Measurements from ENCODE around the gene SEPTIN7. TPM values are rescaled to one million over a fixed set of nuclear protein-coding genes. Genes with fewer than 3 reads are reported as not detected.

SEPTIN7 gene
- total and polyA plus RNA-seq, 2 of the 13 experiments (the other 11 are each of a cell fraction or from before 2014, with no cell fraction given) = 103 to 129 TPM

DNA sequence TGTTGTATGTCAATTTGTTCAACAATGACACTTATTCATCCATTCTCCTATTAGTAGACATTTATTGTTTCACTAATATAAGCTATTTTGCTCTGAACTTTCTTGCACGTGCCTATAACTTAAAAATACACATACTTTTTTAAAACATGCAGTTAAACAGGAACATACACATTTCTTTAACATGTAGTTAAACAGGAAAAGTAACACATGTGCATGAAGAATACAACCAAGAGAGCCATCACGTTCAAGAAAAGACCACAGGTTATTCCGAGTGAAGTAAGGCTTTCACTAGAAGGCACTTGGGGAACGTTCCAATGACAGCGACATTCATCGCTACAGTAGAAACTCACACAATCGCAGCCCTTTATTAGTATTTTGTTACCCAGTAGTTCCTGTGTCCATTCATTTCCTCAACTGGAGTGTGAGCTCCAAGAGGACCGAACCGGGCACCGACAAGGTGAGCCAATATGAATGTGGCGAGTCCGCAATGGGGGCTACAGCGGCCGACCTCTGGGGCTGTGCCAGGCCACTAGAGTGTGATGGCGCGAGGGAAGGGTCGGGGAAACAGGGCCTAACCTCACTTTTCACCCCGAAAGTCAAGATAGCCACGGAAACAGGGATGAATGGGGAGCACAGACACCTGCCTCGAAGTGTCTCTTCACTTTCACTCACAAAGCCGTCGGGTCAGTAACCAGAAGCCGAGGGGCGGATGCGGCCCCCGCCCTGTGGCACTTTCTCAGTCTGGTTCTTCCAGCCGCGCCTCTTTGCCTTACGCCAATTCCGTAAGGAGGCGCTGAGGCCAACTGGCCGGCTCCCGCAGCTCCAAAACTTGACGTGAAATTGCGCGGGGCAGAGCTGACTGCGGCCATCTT, 775 bp upstream of the SEPTIN7 start (continued):
- TF ChIP-seq, protein P1, sequence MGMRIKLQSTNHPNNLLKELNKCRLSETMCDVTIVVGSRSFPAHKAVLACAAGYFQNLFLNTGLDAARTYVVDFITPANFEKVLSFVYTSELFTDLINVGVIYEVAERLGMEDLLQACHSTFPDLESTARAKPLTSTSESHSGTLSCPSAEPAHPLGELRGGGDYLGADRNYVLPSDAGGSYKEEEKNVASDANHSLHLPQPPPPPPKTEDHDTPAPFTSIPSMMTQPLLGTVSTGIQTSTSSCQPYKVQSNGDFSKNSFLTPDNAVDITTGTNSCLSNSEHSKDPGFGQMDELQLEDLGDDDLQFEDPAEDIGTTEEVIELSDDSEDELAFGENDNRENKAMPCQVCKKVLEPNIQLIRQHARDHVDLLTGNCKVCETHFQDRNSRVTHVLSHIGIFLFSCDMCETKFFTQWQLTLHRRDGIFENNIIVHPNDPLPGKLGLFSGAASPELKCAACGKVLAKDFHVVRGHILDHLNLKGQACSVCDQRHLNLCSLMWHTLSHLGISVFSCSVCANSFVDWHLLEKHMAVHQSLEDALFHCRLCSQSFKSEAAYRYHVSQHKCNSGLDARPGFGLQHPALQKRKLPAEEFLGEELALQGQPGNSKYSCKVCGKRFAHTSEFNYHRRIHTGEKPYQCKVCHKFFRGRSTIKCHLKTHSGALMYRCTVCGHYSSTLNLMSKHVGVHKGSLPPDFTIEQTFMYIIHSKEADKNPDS (CRISPR knock-in tag; IDR thresholded peaks at IDR 0.05) = no peak
- TF ChIP-seq, protein P2, sequence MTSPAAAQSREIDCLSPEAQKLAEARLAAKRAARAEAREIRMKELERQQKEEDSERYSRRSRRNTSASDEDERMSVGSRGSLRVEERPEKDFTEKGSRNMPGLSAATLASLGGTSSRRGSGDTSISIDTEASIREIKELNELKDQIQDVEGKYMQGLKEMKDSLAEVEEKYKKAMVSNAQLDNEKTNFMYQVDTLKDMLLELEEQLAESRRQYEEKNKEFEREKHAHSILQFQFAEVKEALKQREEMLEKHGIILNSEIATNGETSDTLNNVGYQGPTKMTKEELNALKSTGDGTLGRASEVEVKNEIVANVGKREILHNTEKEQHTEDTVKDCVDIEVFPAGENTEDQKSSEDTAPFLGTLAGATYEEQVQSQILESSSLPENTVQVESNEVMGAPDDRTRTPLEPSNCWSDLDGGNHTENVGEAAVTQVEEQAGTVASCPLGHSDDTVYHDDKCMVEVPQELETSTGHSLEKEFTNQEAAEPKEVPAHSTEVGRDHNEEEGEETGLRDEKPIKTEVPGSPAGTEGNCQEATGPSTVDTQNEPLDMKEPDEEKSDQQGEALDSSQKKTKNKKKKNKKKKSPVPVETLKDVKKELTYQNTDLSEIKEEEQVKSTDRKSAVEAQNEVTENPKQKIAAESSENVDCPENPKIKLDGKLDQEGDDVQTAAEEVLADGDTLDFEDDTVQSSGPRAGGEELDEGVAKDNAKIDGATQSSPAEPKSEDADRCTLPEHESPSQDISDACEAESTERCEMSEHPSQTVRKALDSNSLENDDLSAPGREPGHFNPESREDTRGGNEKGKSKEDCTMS (CRISPR knock-in tag; conservative IDR thresholded peaks at IDR 0.05) = no peak
- TF ChIP-seq PCBP2 (optimal IDR thresholded peaks at IDR 0.05; ENCODE audit: low read depth, low read length, poor library complexity, severe bottlenecking) (no peak), MTF2 (CRISPR knock-in tag; IDR thresholded peaks at IDR 0.05; ENCODE audit: borderline replicate concordance) (no peak), SALL1 (CRISPR knock-in tag; IDR thresholded peaks at IDR 0.05) (peak; percentile 33), ELF3 (CRISPR knock-in tag; IDR thresholded peaks at IDR 0.05) (no peak), AGO2 (optimal IDR thresholded peaks at IDR 0.05; ENCODE audit: low read depth, low read length) (peak; percentile 77), THAP11 (CRISPR knock-in tag; IDR thresholded peaks at IDR 0.05) (no peak), ZNF501 (CRISPR knock-in tag; IDR thresholded peaks at IDR 0.05) (no peak), ZNF777 (CRISPR knock-in tag; IDR thresholded peaks at IDR 0.05) (peak; percentile 94), ZNF768 (CRISPR knock-in tag; IDR thresholded peaks at IDR 0.05) (no peak), SIX1 (CRISPR knock-in tag; IDR thresholded peaks at IDR 0.05; ENCODE audit: borderline replicate concordance) (no peak), KLF11 (CRISPR knock-in tag; IDR thresholded peaks at IDR 0.05) (no peak), ZNF337 (CRISPR knock-in tag; IDR thresholded peaks at IDR 0.05; ENCODE audit: borderline replicate concordance, low read depth) (no peak), NONO (IDR thresholded peaks at IDR 0.05) (no peak), NONO (CRISPR knock-in tag; conservative IDR thresholded peaks at IDR 0.05) (no peak; the same call in 1 of the 2 replicates), ATF7-NPFF (CRISPR knock-in tag; IDR thresholded peaks at IDR 0.05; ENCODE audit: low read depth) (0 out of 2 replicates have a peak, but pooled peaks have one; percentile 33)
- TF ChIP-seq, protein P3, sequence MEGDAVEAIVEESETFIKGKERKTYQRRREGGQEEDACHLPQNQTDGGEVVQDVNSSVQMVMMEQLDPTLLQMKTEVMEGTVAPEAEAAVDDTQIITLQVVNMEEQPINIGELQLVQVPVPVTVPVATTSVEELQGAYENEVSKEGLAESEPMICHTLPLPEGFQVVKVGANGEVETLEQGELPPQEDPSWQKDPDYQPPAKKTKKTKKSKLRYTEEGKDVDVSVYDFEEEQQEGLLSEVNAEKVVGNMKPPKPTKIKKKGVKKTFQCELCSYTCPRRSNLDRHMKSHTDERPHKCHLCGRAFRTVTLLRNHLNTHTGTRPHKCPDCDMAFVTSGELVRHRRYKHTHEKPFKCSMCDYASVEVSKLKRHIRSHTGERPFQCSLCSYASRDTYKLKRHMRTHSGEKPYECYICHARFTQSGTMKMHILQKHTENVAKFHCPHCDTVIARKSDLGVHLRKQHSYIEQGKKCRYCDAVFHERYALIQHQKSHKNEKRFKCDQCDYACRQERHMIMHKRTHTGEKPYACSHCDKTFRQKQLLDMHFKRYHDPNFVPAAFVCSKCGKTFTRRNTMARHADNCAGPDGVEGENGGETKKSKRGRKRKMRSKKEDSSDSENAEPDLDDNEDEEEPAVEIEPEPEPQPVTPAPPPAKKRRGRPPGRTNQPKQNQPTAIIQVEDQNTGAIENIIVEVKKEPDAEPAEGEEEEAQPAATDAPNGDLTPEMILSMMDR (CRISPR knock-in tag; IDR thresholded peaks at IDR 0.05) = no peak
- TF ChIP-seq, protein P4, sequence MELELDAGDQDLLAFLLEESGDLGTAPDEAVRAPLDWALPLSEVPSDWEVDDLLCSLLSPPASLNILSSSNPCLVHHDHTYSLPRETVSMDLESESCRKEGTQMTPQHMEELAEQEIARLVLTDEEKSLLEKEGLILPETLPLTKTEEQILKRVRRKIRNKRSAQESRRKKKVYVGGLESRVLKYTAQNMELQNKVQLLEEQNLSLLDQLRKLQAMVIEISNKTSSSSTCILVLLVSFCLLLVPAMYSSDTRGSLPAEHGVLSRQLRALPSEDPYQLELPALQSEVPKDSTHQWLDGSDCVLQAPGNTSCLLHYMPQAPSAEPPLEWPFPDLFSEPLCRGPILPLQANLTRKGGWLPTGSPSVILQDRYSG (CRISPR knock-in tag; IDR thresholded peaks at IDR 0.05) = no peak
- TF ChIP-seq, protein P5, sequence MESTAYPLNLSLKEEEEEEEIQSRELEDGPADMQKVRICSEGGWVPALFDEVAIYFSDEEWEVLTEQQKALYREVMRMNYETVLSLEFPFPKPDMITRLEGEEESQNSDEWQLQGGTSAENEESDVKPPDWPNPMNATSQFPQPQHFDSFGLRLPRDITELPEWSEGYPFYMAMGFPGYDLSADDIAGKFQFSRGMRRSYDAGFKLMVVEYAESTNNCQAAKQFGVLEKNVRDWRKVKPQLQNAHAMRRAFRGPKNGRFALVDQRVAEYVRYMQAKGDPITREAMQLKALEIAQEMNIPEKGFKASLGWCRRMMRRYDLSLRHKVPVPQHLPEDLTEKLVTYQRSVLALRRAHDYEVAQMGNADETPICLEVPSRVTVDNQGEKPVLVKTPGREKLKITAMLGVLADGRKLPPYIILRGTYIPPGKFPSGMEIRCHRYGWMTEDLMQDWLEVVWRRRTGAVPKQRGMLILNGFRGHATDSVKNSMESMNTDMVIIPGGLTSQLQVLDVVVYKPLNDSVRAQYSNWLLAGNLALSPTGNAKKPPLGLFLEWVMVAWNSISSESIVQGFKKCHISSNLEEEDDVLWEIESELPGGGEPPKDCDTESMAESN (CRISPR knock-in tag; conservative IDR thresholded peaks at IDR 0.05) = peak; percentile 64; the same call in 1 of the 2 replicates

All from HepG2 (cell line).